GM18858 (cell line): ENCODE measurements around the gene CPB2.

Source experiments
- ATAC-seq: cut with Tn5 transposase; IDR thresholded peaks from one replicate; pipeline ENCODE4 v1.9.1; 2021; ENCODE audit not compliant: unreplicated experiment

CPB2 gene

GRCh38 chr13:46053162-46054012, 51.4 kb downstream of the CPB2 start:
- no peak for ATAC-seq

DNA sequence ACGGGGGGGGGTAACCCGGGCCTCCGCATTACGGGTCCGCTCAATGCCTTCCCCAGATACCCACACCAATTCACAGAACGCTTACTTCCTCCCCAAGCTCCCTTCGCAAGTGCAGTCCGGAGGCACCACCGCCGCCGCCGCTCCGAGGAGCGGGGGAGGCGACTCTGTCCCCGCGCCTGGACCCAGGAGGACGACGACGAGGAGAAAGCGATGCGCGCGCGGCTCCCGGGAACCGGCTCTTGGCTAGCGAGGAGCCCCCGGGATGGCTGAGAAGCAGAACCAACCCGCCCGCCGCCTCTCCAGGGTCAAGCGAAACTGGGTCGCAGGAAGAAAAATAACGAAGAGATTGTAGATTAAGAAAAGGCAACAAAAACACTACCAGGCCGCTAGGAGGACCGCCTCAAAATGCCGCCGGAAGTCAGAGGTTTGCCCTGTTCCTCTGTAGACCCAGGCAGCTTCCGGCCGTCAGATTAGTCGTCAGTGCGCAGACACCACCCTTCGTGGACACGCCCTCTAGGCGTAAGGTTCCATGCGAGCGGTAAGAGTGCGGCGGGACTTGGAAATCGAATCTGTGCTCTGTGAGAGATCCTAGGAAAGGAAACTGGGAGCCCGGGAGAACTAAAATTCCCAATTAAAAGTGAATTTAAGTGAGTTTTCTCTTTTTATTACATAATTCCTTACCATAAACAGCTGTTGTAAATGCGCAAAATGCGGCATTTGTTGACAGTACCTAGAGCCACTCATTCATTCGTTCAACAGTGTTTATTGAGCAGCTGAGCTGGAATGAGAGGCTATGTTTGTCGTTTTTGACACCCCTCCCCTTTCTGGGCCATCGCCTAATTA, 52.3 kb downstream of the CPB2 start, which contains the start of gene ZC3H13:
TSS of gene ZC3H13 (minus strand) at position 428 of the 843 bp plus-strand sequence. CDS start 7,239 bp downstream, outside the sequence.
- peak; percentile 97 for ATAC-seq

GRCh38 chr13:46051968-46052318, 52.9 kb downstream of the CPB2 start:
- no peak for ATAC-seq

GRCh38 chr13:46050771-46051170, 54.1 kb downstream of the CPB2 start:
- ATAC-seq = no peak

DNA sequence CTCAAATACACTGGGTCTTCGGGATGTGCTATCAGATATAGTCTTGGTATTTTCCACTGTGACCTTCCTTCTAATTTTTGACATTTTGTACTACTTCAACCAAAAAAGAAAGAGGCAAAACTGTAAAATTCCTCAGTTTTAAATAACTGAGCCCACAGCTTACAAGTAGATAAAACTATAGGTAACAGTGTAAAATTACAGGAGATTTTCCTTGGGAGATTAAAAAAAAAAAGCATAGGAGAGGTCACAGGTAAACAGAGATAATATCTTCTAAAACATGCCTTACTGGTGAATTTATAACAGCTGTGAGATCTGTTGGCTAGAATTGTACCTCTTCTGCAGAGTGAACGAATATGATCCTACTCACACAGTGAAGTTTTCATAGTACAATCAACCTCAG, 59.4 kb downstream of the CPB2 start:
- no peak for ATAC-seq

- no peak for ATAC-seq
These were observed 61.2 kb downstream of the CPB2 start for GRCh38 chr13:46043647-46044046.

DNA sequence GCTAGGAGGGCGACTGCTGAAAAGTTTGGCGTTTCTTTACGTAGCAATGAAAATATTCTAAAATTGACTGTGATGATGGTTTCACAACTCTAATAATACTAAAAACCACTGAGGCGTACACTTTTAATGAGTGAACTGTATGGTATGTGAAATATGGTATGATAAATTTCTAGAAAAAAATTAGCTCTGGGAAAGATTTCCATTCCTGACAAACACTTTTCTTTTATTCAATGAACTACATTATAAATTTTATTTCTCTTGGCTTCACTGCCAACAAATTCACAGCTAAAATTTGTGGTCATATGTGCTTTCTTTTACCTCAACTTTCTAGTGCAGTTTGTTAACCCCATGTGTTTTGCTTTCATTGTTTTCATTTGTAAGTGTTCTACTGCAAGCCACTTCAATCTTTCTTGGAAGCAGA, 63.4 kb downstream of the CPB2 start:
- no peak for ATAC-seq

DNA sequence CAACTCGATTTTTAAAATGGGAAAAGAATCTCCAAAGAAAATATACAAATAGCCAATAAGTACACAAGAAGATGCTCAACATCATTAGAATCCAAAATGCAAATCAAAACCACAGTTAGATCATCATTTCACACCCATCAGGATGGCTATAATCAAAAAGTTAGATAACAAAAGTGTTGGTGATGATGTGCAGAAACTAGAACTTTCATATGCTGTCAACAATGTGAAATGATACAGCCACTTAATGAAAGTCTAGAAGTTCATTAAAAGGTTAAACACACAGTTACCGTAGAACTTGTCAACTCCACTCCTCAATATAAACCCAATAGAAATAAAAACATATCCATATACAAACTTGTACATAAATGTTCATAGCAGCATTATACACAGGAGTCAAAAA, 64.1 kb downstream of the CPB2 start:
- no peak for ATAC-seq

GRCh38 chr13:46039411-46040182, 65.2 kb downstream of the CPB2 start:
- ATAC-seq = no peak

- no peak for ATAC-seq
These were observed 66.5 kb downstream of the CPB2 start for GRCh38 chr13:46038296-46038695.

DNA sequence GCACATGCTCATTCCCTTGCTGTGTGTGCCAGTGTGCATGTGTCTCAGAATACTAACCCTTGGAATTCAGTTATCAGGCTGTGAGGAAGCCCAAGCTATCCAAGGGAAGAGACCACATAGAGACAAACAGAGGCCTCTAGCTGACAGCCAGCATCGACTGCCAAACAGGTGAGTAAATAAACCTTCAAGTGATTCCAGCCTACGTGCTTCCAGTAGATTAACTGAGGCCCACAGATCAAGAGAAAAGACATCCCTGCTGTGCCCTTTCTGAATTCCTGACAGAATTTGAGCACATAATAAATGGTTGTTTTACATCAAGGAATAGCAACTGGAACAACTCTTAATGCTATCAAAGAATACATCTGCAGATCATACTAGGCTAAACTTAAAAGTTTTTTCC, 69.8 kb downstream of the CPB2 start:
- no peak for ATAC-seq

GRCh38 chr13:46032341-46032740, 72.5 kb downstream of the CPB2 start:
- ATAC-seq = no peak

GRCh38 chr13:46031581-46032263, 73.1 kb downstream of the CPB2 start:
- ATAC-seq = no peak

DNA sequence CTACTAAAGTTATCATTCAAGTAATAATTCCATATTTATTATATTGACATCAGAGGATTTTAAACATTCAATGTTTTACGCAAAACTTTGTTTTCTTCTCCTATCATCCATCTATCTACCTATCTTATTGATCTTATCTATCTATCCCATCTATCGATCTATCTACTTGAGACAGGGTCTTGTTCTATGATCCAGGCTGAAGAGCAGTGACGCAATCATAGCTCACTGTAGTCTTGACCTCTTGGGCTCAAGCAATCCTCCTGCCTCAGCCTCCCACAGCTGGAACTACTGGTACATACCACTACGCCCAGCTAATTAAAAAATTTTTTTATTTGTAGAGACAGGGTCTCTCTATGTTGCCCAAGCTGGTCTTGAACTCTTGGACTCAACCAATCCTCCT, 79.7 kb downstream of the CPB2 start:
- ATAC-seq = no peak

DNA sequence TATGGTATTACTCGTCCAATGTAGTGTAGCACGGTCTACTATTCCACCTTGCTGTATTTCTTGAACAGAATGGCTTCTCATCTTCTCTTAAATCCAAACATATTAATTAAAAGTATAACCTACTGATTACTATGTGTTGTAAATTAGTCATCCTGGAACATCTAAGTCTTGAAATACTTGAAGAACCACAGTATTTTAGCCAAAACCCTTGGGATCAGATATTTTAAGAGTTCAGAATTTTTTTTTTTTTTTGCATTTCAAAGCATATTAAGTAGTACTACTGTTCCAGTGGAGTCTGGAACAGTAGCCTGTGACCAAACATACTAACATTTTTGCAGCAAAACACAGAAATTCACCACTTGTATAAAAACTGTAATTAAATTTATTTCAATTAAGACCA, 82.4 kb downstream of the CPB2 start:
- ATAC-seq = no peak

GRCh38 chr13:46016216-46016615, 88.6 kb downstream of the CPB2 start:
- ATAC-seq = no peak

DNA sequence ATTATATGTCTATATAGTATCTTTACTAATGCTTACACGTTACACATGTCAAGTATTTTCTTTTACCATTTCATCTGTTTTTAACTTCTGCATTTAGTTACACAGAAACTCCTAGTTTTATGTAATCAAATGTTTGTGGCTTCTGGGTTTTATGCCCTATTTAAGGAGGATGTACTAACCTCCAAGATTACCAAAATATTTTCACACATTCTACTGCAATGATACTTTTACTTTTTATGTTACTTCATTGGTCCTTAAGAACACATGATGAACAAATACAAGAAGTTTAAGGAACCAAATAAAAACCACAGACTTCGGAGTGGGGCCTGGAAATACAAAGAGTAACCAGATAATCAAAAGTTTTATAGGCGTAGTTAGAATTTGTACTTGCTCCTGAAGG, 89.5 kb downstream of the CPB2 start:
- no peak for ATAC-seq

GRCh38 chr13:46012404-46012803, 92.4 kb downstream of the CPB2 start:
- no peak for ATAC-seq

GRCh38 chr13:46010148-46010547, 94.7 kb downstream of the CPB2 start:
- ATAC-seq = no peak

GRCh38 chr13:46008631-46009030, 96.2 kb downstream of the CPB2 start:
- no peak for ATAC-seq
